Measurements from ENCODE around the gene RNASEH2C. TPM values are rescaled to one million over a fixed set of nuclear protein-coding genes. Genes with fewer than 3 reads are reported as not detected.

Gene RNASEH2C
- total and polyA plus RNA-seq, 2 of the 13 experiments (the other 11 are each of a cell fraction or from before 2014, with no cell fraction given) = 27.4 to 50.9 TPM

DNA sequence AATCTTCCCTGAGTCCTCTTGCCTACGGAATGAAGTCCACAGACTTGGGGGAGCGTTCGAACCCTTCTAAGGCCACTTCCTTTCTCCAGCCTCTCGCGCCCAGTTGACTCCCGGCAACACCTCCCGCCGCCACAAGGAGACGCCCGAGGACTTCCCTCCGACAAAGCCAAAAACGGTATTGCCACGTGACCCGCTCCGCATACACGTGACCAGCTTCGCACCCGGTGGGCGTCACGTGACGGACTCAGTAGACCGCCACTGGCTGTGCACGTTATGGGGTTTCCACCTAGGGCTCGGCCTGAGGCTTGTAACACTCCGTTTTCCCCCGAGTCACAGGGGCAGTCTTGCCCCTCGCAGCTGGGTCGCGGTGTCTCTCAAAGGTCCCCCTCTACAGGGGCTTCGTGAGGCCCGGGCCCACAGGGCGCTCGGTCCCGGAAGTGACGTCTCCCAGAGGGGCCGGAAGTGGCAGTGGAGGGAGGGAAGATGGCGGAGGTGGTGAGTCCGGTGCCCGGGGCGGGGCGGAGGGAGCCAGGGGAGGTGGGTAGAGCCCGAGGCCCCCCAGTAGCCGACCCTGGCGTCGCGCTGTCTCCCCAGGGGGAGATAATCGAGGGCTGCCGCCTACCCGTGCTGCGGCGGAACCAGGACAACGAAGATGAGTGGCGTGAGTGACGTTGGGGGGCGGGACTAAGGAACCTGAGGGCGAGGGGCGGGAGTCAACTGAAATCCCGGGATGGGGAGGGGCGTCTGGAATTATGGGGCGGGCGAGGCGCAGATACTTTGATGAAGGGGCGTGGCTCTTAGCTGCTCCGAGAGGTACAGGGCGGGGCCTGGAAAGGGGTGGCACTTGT is 8.6 kb downstream of the RNASEH2C start, which contains the start of gene KAT5 (continued):
- TF ChIP-seq, protein P1, sequence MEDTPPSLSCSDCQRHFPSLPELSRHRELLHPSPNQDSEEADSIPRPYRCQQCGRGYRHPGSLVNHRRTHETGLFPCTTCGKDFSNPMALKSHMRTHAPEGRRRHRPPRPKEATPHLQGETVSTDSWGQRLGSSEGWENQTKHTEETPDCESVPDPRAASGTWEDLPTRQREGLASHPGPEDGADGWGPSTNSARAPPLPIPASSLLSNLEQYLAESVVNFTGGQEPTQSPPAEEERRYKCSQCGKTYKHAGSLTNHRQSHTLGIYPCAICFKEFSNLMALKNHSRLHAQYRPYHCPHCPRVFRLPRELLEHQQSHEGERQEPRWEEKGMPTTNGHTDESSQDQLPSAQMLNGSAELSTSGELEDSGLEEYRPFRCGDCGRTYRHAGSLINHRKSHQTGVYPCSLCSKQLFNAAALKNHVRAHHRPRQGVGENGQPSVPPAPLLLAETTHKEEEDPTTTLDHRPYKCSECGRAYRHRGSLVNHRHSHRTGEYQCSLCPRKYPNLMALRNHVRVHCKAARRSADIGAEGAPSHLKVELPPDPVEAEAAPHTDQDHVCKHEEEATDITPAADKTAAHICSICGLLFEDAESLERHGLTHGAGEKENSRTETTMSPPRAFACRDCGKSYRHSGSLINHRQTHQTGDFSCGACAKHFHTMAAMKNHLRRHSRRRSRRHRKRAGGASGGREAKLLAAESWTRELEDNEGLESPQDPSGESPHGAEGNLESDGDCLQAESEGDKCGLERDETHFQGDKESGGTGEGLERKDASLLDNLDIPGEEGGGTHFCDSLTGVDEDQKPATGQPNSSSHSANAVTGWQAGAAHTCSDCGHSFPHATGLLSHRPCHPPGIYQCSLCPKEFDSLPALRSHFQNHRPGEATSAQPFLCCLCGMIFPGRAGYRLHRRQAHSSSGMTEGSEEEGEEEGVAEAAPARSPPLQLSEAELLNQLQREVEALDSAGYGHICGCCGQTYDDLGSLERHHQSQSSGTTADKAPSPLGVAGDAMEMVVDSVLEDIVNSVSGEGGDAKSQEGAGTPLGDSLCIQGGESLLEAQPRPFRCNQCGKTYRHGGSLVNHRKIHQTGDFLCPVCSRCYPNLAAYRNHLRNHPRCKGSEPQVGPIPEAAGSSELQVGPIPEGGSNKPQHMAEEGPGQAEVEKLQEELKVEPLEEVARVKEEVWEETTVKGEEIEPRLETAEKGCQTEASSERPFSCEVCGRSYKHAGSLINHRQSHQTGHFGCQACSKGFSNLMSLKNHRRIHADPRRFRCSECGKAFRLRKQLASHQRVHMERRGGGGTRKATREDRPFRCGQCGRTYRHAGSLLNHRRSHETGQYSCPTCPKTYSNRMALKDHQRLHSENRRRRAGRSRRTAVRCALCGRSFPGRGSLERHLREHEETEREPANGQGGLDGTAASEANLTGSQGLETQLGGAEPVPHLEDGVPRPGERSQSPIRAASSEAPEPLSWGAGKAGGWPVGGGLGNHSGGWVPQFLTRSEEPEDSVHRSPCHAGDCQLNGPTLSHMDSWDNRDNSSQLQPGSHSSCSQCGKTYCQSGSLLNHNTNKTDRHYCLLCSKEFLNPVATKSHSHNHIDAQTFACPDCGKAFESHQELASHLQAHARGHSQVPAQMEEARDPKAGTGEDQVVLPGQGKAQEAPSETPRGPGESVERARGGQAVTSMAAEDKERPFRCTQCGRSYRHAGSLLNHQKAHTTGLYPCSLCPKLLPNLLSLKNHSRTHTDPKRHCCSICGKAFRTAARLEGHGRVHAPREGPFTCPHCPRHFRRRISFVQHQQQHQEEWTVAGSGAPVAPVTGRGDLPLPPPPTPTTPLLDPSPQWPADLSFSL (CRISPR knock-in tag; IDR thresholded peaks at IDR 0.05) = no peak
- TF ChIP-seq ZSCAN29 (CRISPR knock-in tag; conservative IDR thresholded peaks at IDR 0.05) (no peak), CBX5 (CRISPR knock-in tag; IDR thresholded peaks at IDR 0.05; ENCODE audit: borderline replicate concordance) (peak; percentile 79; the same call in 1 of the 2 replicates)
- TF ChIP-seq, protein P2, sequence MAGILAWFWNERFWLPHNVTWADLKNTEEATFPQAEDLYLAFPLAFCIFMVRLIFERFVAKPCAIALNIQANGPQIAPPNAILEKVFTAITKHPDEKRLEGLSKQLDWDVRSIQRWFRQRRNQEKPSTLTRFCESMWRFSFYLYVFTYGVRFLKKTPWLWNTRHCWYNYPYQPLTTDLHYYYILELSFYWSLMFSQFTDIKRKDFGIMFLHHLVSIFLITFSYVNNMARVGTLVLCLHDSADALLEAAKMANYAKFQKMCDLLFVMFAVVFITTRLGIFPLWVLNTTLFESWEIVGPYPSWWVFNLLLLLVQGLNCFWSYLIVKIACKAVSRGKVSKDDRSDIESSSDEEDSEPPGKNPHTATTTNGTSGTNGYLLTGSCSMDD (CRISPR knock-in tag; IDR thresholded peaks at IDR 0.05) = no peak
- TF ChIP-seq, protein P3, sequence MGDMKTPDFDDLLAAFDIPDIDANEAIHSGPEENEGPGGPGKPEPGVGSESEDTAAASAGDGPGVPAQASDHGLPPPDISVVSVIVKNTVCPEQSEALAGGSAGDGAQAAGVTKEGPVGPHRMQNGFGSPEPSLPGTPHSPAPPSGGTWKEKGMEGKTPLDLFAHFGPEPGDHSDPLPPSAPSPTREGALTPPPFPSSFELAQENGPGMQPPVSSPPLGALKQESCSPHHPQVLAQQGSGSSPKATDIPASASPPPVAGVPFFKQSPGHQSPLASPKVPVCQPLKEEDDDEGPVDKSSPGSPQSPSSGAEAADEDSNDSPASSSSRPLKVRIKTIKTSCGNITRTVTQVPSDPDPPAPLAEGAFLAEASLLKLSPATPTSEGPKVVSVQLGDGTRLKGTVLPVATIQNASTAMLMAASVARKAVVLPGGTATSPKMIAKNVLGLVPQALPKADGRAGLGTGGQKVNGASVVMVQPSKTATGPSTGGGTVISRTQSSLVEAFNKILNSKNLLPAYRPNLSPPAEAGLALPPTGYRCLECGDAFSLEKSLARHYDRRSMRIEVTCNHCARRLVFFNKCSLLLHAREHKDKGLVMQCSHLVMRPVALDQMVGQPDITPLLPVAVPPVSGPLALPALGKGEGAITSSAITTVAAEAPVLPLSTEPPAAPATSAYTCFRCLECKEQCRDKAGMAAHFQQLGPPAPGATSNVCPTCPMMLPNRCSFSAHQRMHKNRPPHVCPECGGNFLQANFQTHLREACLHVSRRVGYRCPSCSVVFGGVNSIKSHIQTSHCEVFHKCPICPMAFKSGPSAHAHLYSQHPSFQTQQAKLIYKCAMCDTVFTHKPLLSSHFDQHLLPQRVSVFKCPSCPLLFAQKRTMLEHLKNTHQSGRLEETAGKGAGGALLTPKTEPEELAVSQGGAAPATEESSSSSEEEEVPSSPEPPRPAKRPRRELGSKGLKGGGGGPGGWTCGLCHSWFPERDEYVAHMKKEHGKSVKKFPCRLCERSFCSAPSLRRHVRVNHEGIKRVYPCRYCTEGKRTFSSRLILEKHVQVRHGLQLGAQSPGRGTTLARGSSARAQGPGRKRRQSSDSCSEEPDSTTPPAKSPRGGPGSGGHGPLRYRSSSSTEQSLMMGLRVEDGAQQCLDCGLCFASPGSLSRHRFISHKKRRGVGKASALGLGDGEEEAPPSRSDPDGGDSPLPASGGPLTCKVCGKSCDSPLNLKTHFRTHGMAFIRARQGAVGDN (CRISPR knock-in tag; IDR thresholded peaks at IDR 0.05) = peak; percentile 99
- TF ChIP-seq, protein P4, sequence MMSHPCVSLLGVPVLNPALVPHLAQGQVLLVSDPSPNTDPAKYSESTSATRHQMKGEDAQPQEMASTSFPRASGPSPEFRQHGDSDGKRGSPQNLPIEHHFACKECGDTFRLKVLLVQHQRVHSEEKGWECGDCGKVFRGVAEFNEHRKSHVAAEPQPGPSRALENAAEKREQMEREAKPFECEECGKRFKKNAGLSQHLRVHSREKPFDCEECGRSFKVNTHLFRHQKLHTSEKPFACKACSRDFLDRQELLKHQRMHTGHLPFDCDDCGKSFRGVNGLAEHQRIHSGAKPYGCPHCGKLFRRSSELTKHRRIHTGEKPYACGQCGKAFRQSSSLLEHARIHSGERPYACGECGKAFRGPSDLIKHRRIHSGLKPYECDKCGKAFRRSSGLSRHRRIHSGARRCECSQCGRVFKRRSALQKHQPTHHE (CRISPR knock-in tag; IDR thresholded peaks at IDR 0.05; ENCODE audit: borderline replicate concordance) = peak; percentile 94
- TF ChIP-seq, protein P5, sequence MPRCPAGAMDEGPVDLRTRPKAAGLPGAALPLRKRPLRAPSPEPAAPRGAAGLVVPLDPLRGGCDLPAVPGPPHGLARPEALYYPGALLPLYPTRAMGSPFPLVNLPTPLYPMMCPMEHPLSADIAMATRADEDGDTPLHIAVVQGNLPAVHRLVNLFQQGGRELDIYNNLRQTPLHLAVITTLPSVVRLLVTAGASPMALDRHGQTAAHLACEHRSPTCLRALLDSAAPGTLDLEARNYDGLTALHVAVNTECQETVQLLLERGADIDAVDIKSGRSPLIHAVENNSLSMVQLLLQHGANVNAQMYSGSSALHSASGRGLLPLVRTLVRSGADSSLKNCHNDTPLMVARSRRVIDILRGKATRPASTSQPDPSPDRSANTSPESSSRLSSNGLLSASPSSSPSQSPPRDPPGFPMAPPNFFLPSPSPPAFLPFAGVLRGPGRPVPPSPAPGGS (CRISPR knock-in tag; IDR thresholded peaks at IDR 0.05) = peak; percentile 97
